Measurements from ENCODE around the gene DYRK4.

DNA sequence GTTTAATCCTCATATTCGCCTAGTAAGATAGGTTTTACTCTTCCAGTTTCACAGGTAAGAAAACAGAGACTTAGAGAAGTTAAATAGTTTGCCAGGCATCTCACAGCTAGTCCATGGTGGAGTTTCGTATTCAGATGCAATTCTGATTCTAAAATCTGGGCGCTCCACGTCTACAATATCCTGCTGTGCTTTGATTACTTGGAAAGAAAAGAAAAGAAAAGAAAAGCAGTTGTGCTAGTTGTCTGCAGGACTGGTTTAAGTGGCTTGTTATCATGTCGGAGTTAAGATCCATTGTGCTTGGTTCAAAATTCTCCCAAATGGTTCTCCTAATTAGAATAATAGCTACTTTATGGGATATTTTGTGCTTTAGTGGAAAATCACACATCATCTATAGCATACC is 68.3 kb downstream of the DYRK4 start:
- TF ChIP-seq POLR2A (IDR thresholded peaks at IDR 0.05; ENCODE audit: borderline replicate concordance, extremely low read depth, insufficient read depth, insufficient read length) (no peak), EZH2 (IDR thresholded peaks at IDR 0.05) (no peak), POLR2AphosphoS5 (IDR thresholded peaks at IDR 0.05; ENCODE audit: low read depth, low read length) (no peak), ZNF274 (IDR thresholded peaks at IDR 0.05; ENCODE audit: low read depth, low read length) (no peak), FOSL1 (IDR thresholded peaks at IDR 0.05; ENCODE audit: low read depth) (no peak), SP1 (IDR thresholded peaks at IDR 0.05; ENCODE audit: low read depth) (no peak)
- TF ChIP-seq, protein P1, sequence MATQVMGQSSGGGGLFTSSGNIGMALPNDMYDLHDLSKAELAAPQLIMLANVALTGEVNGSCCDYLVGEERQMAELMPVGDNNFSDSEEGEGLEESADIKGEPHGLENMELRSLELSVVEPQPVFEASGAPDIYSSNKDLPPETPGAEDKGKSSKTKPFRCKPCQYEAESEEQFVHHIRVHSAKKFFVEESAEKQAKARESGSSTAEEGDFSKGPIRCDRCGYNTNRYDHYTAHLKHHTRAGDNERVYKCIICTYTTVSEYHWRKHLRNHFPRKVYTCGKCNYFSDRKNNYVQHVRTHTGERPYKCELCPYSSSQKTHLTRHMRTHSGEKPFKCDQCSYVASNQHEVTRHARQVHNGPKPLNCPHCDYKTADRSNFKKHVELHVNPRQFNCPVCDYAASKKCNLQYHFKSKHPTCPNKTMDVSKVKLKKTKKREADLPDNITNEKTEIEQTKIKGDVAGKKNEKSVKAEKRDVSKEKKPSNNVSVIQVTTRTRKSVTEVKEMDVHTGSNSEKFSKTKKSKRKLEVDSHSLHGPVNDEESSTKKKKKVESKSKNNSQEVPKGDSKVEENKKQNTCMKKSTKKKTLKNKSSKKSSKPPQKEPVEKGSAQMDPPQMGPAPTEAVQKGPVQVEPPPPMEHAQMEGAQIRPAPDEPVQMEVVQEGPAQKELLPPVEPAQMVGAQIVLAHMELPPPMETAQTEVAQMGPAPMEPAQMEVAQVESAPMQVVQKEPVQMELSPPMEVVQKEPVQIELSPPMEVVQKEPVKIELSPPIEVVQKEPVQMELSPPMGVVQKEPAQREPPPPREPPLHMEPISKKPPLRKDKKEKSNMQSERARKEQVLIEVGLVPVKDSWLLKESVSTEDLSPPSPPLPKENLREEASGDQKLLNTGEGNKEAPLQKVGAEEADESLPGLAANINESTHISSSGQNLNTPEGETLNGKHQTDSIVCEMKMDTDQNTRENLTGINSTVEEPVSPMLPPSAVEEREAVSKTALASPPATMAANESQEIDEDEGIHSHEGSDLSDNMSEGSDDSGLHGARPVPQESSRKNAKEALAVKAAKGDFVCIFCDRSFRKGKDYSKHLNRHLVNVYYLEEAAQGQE (IDR thresholded peaks at IDR 0.05; ENCODE audit: low read depth) = no peak
- TF ChIP-seq, protein P2, sequence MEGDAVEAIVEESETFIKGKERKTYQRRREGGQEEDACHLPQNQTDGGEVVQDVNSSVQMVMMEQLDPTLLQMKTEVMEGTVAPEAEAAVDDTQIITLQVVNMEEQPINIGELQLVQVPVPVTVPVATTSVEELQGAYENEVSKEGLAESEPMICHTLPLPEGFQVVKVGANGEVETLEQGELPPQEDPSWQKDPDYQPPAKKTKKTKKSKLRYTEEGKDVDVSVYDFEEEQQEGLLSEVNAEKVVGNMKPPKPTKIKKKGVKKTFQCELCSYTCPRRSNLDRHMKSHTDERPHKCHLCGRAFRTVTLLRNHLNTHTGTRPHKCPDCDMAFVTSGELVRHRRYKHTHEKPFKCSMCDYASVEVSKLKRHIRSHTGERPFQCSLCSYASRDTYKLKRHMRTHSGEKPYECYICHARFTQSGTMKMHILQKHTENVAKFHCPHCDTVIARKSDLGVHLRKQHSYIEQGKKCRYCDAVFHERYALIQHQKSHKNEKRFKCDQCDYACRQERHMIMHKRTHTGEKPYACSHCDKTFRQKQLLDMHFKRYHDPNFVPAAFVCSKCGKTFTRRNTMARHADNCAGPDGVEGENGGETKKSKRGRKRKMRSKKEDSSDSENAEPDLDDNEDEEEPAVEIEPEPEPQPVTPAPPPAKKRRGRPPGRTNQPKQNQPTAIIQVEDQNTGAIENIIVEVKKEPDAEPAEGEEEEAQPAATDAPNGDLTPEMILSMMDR (IDR thresholded peaks at IDR 0.05 in 2 of 3, conservative IDR thresholded peaks at IDR 0.05 in 1 of 3; ENCODE audit: borderline replicate concordance in 1 of 3, insufficient read depth in 1 of 3, low read depth in 2 of 3, low read length in 2 of 3) = no peak

Measured in HCT116 (cell line).